Measurements from ENCODE around the gene KIF17. TPM values are rescaled to one million over a fixed set of nuclear protein-coding genes. Genes with fewer than 3 reads are reported as not detected.

KIF17 gene
- total and polyA plus RNA-seq, 2 of the 8 experiments (the other 6 are each of a cell fraction or from before 2014, with no cell fraction given) = 6.9 to 10.4 TPM

- TF ChIP-seq CHD7 (IDR thresholded peaks at IDR 0.05; ENCODE audit: insufficient replicate concordance, low read length) (no peak), MAFK (IDR thresholded peaks at IDR 0.05; ENCODE audit: low read depth, low read length) (no peak), KDM5A (IDR thresholded peaks at IDR 0.05; ENCODE audit: low read length) (no peak), CREB1 (IDR thresholded peaks at IDR 0.05) (no peak), JUN (IDR thresholded peaks at IDR 0.05; ENCODE audit: low read depth, low read length) (no peak), ATF2 (IDR thresholded peaks at IDR 0.05; ENCODE audit: low read length) (no peak), TAF7 (optimal IDR thresholded peaks at IDR 0.05; ENCODE audit: borderline replicate concordance, low read depth, low read length) (no peak), TCF12 (IDR thresholded peaks at IDR 0.05; ENCODE audit: low read depth, low read length) (no peak), HDAC2 (IDR thresholded peaks at IDR 0.05; ENCODE audit: borderline replicate concordance in 1 of 2, low read depth in 2 of 2, low read length in 2 of 2) (no peak)
Measured at GRCh38 chr1:20735581-20736111, 17.8 kb upstream of the KIF17 start (continued).
